HG02610 (cell line): Measurements from ENCODE around the gene EHD4.

Source experiments
- ATAC-seq: cut with Tn5 transposase; IDR thresholded peaks from one replicate; pipeline ENCODE4 v1.9.1; 2021; ENCODE audit warnings: mild to moderate bottlenecking, moderate library complexity; ENCODE audit not compliant: unreplicated experiment

Gene EHD4

DNA sequence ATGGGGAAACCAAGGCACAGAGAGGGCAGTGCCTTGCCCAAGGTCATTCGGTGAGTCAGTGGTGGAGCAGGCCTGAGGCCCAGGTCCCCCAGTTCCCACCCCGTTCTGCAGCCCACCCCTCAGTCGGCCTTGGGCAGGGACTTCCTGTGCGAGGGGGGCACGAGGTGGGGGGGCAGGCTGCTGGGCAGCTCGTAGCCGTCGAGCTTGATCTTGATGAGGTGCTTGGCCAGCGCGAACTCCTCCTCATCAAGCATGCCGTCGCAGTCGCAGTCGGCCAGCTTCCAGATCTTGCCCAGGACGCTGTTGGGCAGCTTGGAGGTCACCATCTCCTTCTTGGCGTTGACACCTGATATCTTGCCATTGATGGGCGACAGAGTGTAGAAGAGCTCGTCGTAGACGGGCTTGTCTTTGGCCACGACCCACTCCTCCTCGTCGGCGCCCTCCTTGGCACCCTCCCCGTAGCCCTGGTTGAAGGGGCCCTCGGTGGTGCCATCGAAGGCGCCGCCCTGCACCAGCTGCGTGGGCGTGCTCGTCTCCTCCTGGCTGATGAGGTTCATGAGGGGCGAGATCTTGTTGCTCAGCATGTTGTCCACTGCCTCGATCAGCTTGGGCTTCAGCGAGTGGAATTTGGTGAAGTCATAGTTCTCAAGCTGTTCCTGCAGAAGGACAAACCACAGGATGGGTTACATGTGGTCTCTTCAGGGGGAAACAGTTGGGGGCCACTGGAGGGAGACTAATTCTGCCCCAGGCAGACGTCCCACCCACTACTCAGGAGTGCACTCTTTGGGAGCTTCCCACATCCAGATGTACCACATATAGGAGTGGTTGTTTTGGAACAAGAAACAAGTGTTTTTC, 71.6 kb downstream of the EHD4 start:
- no peak for ATAC-seq

DNA sequence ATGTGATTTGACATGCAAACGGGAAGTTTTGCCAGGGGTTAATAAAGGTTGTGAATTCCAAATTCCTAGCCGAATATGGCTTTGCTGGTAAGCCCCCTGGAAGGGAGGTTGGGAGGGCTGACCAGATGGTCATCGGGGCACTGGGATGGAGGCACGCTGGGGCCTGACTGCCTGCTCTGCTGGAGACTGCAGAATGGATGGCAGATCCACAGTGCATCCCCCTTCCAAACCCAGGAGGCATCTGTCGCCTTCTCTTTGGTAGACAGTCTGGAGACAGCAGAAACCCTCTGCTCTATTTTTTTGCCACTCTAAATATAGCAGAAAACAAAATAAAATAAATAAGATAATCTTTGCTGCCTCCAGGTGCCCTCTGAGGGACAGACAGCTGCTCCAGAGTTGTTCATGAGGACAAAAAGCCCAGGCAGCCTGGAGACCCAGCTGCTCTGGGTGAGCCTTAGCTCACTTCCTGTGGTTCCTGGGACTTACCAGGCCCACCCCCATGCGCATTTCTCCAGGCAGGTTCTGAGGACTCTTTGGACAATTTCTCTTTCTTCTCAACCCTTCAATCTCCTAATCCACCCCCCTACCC, 72.4 kb downstream of the EHD4 start:
- no peak for ATAC-seq

GRCh38 chr15:41897363-41897799, 75.0 kb downstream of the EHD4 start:
- ATAC-seq: no peak

DNA sequence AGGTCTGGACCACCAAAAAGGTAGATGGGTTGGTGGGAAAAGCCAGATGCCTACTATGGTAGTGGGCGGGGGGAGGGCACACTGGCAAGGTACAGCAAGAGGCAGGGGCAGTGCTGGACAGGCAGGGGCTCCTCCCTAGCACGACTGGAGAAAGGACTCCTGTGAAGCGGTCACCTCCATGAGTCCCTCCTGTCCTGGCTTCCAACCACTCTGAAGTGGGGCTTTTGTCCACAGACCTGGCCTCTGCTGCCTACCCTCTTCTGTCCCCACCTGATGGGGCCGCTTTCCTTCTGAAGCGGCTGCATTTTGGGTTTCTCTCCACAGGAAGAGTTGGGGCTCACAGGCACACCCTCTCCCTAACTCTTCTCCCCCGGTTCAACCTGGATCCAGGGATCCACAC, 75.8 kb downstream of the EHD4 start:
- no peak for ATAC-seq

DNA sequence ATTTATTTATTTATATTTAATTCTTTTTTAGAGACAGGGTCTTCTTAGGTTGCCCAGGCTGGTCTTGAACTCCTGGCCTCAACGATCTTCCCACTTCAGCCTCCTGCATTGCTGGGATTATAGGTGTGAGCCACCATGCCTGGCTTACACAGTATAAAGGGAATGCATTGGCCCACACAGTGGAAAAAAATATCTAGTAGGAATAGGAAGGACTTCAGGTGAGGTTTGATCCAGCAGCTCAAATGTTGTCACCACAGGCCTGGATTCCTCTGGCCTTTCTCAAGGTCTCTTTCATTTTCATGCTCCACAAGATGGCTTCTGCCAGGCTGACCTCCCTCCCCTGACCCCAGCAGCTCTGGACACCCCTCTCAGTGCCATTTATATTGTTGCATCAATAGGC, 76.4 kb downstream of the EHD4 start:
- ATAC-seq: no peak

DNA sequence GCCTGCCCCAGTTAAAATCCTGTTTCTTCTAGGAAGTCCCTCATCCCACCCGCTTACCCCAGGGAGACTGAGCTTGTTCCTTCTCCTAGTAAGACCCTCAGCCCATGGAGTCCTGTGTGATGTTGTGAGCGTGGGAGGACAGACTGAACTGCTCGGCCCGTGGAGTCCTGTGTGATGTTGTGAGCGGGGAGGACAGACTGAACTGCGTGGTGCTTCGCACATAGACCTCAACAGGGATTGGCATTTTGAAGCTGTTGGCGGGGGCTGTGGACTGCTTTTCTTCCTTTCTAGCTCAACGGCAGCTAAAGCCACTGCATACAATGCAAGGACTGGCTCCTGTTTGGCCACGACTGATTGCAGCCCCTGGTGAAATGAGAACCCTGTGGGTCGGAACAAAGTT, 76.9 kb downstream of the EHD4 start:
- no peak for ATAC-seq

GRCh38 chr15:41894791-41895463, 77.4 kb downstream of the EHD4 start:
- peak; percentile 88 for ATAC-seq

- no peak for ATAC-seq
Measured at GRCh38 chr15:41894251-41894790, 78.0 kb downstream of the EHD4 start.

DNA sequence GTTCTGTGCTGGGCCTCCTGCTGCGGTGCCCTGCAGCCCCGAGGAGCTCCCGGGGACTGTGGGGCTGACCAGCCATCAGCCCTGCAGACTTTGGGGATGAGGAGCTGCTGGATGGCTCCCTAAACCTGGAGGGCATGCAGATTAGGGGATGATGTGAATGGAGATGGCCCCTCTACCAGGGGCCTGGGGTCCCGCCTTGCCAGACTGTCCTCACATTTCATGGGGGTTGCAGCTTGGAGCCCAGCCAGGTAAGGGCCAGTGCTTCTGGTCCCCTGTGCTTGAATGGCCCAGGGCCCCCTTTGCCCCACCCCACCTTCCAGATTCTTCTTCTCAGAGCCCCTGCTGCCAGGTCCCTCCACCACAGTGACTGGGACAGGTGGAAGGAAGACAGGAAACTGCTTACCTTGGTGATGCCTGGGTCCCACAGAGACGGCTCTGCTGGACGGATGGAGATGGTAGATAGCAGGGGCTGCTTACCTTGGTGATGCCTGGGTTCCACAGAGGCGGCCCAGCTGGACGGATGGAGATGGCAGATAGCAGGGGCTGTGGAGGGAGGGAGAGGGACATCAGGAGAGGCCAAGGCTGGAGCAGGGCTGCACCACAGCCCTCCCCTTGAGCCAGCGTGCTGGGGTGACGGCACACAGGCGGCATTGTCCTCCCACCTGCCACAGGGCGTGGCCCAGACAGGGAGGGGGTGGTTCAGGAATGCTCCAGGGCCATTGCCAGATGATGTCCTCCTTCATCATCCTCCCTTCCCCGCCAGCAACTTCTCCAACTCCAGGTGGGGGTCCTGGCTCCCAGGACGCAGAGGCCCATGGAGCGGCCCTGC, 78.7 kb downstream of the EHD4 start, which contains the start of gene SPTBN5:
TSS of gene SPTBN5 (minus strand) at position 632 of the 829 bp plus-strand sequence. CDS start at position 76, 556 bp downstream.
- ATAC-seq: no peak

DNA sequence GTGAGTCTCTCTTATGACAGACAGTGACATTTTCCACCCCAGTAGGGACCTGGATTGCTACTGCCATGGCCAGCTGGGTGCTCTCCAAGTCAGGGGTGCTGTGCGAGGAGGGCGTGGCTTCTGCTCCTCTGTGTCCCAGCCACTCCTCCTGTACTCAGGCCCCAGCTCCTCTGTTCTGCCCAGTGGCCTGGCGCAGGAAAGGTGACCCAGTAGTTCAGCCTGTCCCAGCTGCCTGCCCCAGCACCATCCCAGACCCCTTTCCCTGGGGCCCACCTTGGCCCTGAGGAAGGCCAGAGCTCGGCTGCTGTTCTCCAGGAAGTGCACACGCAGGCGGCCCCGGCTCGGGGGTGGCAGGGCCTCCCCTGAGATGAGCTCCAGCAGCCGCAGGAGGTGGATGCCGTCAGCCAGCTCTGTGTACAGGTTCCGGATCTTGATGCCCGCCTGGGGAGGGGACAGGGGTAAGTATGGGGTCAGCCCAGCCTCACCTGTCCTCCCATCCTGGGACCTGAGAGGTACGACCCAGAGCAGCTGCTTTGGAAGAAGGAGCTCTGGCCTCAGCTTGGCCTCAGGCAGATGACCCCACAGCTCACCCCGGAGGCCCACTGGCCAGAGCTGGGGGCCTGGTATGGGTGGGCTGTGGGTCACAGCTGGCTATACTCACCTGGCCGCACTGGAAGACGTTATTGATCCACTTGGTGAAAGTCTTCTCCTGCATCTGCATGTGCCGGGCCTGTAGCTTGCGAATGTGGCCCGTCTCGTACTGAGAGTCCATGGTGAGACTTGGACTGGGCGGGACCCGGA, 79.5 kb downstream of the EHD4 start:
- no peak for ATAC-seq

- no peak for ATAC-seq
Measured at GRCh38 chr15:41891946-41892345, 80.4 kb downstream of the EHD4 start.

DNA sequence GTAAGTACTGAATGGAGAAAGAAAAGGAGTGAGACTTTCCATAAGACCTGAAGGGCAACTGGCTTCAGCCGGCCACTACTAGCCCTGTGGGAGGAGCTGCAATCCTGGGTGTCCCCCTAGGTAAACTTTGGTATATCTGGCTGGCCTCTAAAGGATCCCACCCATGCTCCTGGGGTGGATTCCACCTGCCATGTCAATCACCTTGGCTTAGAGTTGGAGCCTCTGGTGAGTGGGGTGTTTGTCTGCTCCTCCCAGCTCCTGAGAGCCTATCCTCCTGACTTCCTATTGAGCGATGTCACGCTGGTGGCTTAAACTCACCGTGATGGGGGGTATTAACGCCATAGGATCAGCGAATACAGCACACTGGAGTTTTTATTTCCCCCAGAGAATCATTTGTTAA, 81.1 kb downstream of the EHD4 start:
- ATAC-seq: no peak

DNA sequence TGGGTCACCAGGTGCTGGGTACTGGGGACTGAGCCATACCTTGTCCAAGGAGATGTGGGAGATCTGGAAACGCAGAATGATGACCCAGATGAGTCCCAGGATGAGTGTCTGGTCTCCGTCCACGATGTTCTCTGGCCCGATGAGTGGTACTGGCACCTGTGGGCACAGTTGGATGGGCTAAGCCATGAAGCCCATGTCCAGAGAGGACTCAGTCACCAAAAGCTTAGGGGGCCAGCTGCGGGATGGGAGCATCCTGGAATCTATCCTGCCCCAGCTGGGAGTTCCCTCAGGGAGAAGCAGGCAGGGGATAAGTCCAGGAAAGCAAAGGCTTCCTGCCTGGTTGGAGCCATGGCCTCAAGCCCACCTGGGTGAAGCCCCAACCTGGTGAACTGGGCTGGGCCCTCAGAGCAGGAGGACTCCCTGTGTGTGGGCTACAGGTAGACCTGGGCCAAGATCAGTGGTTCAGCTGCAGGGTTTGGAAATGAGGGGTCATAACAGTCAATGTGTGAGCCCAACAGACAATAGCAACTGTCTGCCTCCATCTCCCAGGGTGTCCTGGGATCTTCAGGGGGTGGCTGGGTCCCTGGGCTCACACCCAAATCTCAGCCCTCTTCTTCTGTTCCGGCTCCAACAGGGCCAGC, 82.2 kb downstream of the EHD4 start:
- no peak for ATAC-seq

DNA sequence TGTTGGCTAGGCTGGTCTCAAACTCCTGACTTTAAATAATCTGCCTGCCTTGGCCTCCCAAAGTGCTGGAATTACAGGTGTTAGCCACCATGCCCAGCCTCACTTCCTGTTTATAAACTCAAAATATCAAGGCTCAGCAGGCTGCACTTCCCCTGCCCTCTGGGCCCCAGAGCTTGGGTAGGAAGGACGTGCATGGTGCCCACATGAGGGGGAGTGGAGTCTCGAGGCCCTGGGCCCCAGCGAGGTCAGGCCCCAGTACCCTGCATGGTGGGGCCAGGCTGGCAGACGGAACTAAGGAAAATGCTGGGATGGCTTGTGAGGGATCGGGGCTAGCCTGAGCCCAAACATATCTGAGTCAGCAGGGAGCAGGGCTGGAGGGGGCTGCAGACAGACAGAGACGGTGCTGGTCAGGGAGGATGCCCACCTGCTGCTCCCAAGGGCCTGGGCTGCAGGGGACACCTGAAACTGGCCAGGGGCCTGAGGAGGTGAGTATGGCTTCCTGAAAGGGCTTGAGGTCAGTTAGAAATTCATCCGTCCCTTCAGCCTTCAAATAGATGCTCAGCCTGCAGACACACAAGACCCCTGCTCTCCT, 83.6 kb downstream of the EHD4 start:
- no peak for ATAC-seq

DNA sequence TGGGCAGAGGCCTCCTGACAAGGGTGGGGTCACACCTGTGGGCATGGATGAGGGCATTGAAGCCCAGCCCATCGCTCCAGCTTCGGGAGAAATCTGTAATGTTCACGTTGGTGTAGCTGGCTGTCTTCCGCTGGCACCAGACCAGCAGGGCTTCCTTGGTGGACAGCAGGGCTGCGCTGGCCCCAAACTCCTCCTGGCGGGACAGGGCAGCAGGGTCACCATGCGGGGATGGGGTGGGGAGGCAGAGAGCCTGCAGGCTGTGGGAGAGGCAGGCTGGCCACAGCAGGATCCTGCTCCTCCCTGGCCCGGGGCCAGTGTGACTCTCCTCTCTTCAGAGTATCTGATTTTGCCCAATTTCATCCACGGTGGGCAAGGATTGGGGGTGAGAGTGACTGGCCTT, 84.5 kb downstream of the EHD4 start:
- ATAC-seq: no peak

DNA sequence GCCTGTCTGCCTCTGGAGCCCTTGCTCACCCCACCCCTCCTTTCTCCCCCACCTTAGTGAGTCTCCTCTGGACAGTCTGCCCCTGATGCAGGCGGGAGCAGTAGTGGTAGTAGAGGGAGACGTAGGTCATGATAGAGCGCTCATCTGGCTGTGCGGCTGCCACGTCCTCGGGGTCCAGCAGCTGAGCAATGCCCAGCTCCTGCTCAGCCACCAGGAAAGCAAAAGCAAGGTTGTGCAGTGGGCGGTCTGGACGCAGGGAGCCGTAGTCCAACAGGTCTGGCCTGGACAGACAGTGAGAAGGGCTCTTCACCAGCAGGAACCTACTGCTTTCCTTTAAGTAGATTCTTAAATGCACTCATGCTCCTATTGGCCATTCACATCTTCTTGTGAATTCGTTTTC, 85.2 kb downstream of the EHD4 start:
- no peak for ATAC-seq

- no peak for ATAC-seq
Measured at GRCh38 chr15:41886741-41887140, 85.6 kb downstream of the EHD4 start.

DNA sequence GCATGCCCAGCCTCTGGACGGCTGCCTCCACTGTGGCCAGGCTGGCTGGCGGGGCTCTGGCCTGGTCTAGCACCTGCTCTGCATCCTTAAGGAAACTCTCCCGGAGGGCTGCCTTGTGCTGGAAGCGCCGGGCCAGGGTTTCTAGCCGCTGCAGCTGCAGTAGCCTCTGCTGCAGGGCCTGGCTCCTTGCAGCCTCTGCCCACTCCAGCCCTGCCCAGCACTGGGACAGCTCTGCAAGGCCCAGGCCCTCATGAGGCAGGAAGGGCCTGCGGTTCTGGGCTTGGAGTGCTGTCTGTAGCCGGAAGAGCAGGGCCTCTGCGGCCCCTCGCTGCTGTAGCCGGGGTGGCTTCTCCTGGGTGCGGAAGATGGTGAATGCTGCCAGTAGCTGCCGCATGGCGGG, 86.5 kb downstream of the EHD4 start:
- no peak for ATAC-seq

GRCh38 chr15:41885321-41885720, 87.0 kb downstream of the EHD4 start:
- no peak for ATAC-seq
